Measurements from ENCODE around the gene HAPSTR1. TPM values are rescaled to one million over a fixed set of nuclear protein-coding genes. Genes with fewer than 3 reads are reported as not detected.
A peak's percentile ranks its signal among the peaks of the same experiment; 100 is the strongest.

The HAPSTR1 gene
- total RNA-seq, 1 experiment from 2014 or later, result 85.2 TPM

GRCh38 chr16:9105189-9105588, 13.7 kb downstream of the HAPSTR1 start:
- Mint-ChIP-seq H3K4me1 (peaks cover 58 to 68% of the 10 kb centered on the region in 2 experiments), H3K36me3 (ENCODE audit: insufficient read depth in 1 of 3, low read depth in 3 of 3) (peaks cover 51 to 76% (median 69%) of the 10 kb centered on the region in 3 experiments; a peak in 6 of 7 replicates), H3K9me3 (no peaks in the 10 kb centered on the region), H3K27ac (peak overlapping the region in 1 of 3 experiments; percentile 52; a peak in 1 of 7 replicates), H3K27me3 (ENCODE audit: low read depth) (no peaks in the 10 kb centered on the region), H3K4me3 (no peak overlapping the region)
- no peaks in the 10 kb centered on the region for H3K23me2 ChIP-seq (ENCODE audit: insufficient read length, low read depth, low read length, poor library complexity, severe bottlenecking)
- no peak overlapping the region for H3K9ac ChIP-seq (ENCODE audit: extremely low read depth, insufficient read length, low read length)
- no peak overlapping the region for H4K91ac ChIP-seq (ENCODE audit: insufficient read length, low read depth, low read length)
- no peak overlapping the region for H4K8ac ChIP-seq (replicated peaks; ENCODE audit: insufficient read length, low read depth, low read length)
- no peak overlapping the region for H2BK12ac ChIP-seq (ENCODE audit: insufficient read length, low read depth, low read length)
- peaks cover 8% of the 10 kb centered on the region for H3K79me1 ChIP-seq (ENCODE audit: insufficient read depth, low read depth, low read length, poor library complexity, severe bottlenecking)
- TF ChIP-seq, protein P1, sequence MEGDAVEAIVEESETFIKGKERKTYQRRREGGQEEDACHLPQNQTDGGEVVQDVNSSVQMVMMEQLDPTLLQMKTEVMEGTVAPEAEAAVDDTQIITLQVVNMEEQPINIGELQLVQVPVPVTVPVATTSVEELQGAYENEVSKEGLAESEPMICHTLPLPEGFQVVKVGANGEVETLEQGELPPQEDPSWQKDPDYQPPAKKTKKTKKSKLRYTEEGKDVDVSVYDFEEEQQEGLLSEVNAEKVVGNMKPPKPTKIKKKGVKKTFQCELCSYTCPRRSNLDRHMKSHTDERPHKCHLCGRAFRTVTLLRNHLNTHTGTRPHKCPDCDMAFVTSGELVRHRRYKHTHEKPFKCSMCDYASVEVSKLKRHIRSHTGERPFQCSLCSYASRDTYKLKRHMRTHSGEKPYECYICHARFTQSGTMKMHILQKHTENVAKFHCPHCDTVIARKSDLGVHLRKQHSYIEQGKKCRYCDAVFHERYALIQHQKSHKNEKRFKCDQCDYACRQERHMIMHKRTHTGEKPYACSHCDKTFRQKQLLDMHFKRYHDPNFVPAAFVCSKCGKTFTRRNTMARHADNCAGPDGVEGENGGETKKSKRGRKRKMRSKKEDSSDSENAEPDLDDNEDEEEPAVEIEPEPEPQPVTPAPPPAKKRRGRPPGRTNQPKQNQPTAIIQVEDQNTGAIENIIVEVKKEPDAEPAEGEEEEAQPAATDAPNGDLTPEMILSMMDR (conservative IDR thresholded peaks at IDR 0.05), result no peak
- no peak overlapping the region for H3K56ac ChIP-seq (ENCODE audit: insufficient read length, low read depth, low read length)
- no peak overlapping the region for H4K5ac ChIP-seq (ENCODE audit: insufficient read length, low read depth, low read length)
- no peak overlapping the region for H3T11ph ChIP-seq (ENCODE audit: low read length)
- no peak overlapping the region for H3K23ac ChIP-seq (ENCODE audit: insufficient read length, low read depth, low read length)
- no peak overlapping the region for H2BK120ac ChIP-seq (ENCODE audit: low read depth, low read length, poor library complexity, severe bottlenecking)
- H2BK5ac ChIP-seq (ENCODE audit: insufficient read length, low read length), result no peak overlapping the region
- DNase-seq, result no peak
- peaks cover 47% of the 10 kb centered on the region; the same call in 1 of the 2 replicates for H3K79me2 ChIP-seq (ENCODE audit: insufficient read depth, low read length)
- H2BK20ac ChIP-seq (ENCODE audit: low read depth, low read length, poor library complexity, severe bottlenecking), result no peak overlapping the region
- H3K27me3 ChIP-seq (ENCODE audit: insufficient read depth, low read length), result no peaks in the 10 kb centered on the region
- H4K20me1 ChIP-seq (ENCODE audit: control insufficient read depth, insufficient read depth, insufficient read length), result no peaks in the 10 kb centered on the region
- peaks cover 8% of the 10 kb centered on the region; the same call in 1 of the 2 replicates for H3K4me1 ChIP-seq (ENCODE audit: insufficient read depth, low read length)
- no peak overlapping the region for H3K4ac ChIP-seq (ENCODE audit: low read depth, low read length)
- H2AFZ ChIP-seq (ENCODE audit: low read length), result no peak overlapping the region
- H3K14ac ChIP-seq (ENCODE audit: insufficient read depth, low read length), result no peak overlapping the region
- H2BK15ac ChIP-seq (ENCODE audit: low read depth, low read length), result no peak overlapping the region
- H3K27ac ChIP-seq (ENCODE audit: insufficient read length, low read depth, low read length), result no peak overlapping the region
- no peaks in the 10 kb centered on the region for H3K9me3 ChIP-seq (ENCODE audit: control insufficient read depth, low read depth, low read length)
- H3K18ac ChIP-seq (ENCODE audit: insufficient read length, low read depth, low read length), result no peak overlapping the region
- H3K4me2 ChIP-seq (ENCODE audit: insufficient read depth, insufficient read length, low read length), result no peak overlapping the region
- H2AK5ac ChIP-seq (ENCODE audit: insufficient read length, low read length), result no peak overlapping the region

All from H9 (cell line).